ENCODE measurements around the gene LONRF2.

DNA sequence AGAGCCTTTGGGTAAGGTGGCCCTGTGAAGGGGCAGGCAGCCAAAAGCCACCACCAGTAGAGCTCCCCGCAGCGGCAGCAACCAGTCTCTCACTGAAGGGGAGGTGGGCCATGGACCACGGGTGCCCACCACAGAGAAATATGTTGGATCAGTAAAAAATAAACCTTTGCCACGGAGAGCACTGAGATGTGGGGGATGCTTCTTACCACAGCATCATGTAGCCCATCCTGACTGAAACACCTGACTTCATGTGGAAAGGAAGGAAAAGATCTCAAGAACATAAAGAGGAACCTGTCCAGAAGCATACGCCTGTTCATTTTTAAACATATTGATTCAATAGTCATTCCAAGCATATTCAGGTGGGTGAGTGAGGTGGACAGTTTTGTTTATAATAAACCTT, 51.1 kb downstream of the LONRF2 start:
- TF ChIP-seq YY1 (IDR thresholded peaks at IDR 0.05; ENCODE audit: insufficient read depth, insufficient read length) (no peak), ZNF274 (IDR thresholded peaks at IDR 0.05; ENCODE audit: low read depth, low read length) (no peak), SUZ12 (IDR thresholded peaks at IDR 0.05; ENCODE audit: extremely low read depth, insufficient read depth, insufficient read length) (no peak)
